Trophoblast cell (in vitro differentiated cells and primary cell): ENCODE measurements around the gene USP21.

Experiments
- DNase-seq, 2 donors: peaks; one replicate each; pipeline ENCODE4 v3.0.0-alpha.2; 2016
- H2AFZ ChIP-seq: 2 replicates; pipeline ENCODE4 v1.6.1; 2013; ENCODE audit warnings: low read length, moderate library complexity, mild to moderate bottlenecking; ENCODE audit not compliant: insufficient read depth, poor library complexity
- H2AK5ac ChIP-seq: 2 replicates; pipeline ENCODE4 v1.6.1; 2013; ENCODE audit warnings: mild to moderate bottlenecking, low read length
- H2BK120ac ChIP-seq: 2 replicates; pipeline ENCODE4 v1.6.1; 2013; ENCODE audit warnings: low read length, mild to moderate bottlenecking, moderate library complexity; ENCODE audit not compliant: insufficient read depth, poor library complexity
- H2BK12ac ChIP-seq: 2 replicates; pipeline ENCODE4 v1.6.1; 2013; ENCODE audit warnings: mild to moderate bottlenecking, low read length, moderate library complexity
- H2BK5ac ChIP-seq: 2 replicates; pipeline ENCODE4 v1.6.1; 2013; ENCODE audit warnings: low read length, low read depth, moderate library complexity, mild to moderate bottlenecking; ENCODE audit not compliant: poor library complexity
- H3K14ac ChIP-seq: 2 replicates; pipeline ENCODE4 v1.6.1; 2013; ENCODE audit warnings: mild to moderate bottlenecking, low read length
- H3K18ac ChIP-seq: 2 replicates; pipeline ENCODE4 v1.6.1; 2013; ENCODE audit warnings: mild to moderate bottlenecking, low read length
- H3K23ac ChIP-seq: 2 replicates; pipeline ENCODE4 v1.6.1; 2013; ENCODE audit warnings: low read length
- H3K27ac ChIP-seq: 2 replicates; pipeline ENCODE4 v1.5.1; 2013; ENCODE audit warnings: low read depth, mild to moderate bottlenecking, inconsistent platforms, low read length, moderate library complexity
- H3K27me3 ChIP-seq: 2 replicates; pipeline ENCODE4 v1.6.1; 2013; ENCODE audit warnings: inconsistent platforms, mild to moderate bottlenecking, low read length, moderate library complexity; ENCODE audit not compliant: insufficient read depth
- H3K36me3 ChIP-seq, 2 experiments: 1 replicate in 1 of 2; 2 replicates in 1 of 2; pipeline ENCODE4 v1.6.1; 2013; ENCODE audit warnings: low read length in 2 of 2, mild to moderate bottlenecking in 2 of 2, moderate library complexity in 1 of 2; ENCODE audit not compliant: insufficient read depth in 2 of 2, control insufficient read depth in 1 of 2
- H3K4ac ChIP-seq: 2 replicates; pipeline ENCODE4 v1.6.1; 2013; ENCODE audit warnings: low read depth, mild to moderate bottlenecking, low read length, moderate library complexity
- H3K4me1 ChIP-seq, 2 experiments: 1 replicate in 1 of 2; 2 replicates in 1 of 2; pipeline ENCODE4 v1.6.1; 2013; ENCODE audit warnings: low read length in 2 of 2, mild to moderate bottlenecking in 2 of 2, moderate library complexity in 1 of 2; ENCODE audit not compliant: insufficient read depth in 2 of 2, control insufficient read depth in 1 of 2
- H3K4me2 ChIP-seq: 2 replicates; pipeline ENCODE4 v1.6.1; 2013; ENCODE audit warnings: inconsistent platforms, mild to moderate bottlenecking, low read length, moderate library complexity
- H3K4me3 ChIP-seq: 2 replicates; pipeline ENCODE4 v1.5.1; 2013; ENCODE audit warnings: mild to moderate bottlenecking, low read depth, low read length, inconsistent platforms
- H3K79me1 ChIP-seq: one replicate; pipeline ENCODE4 v1.6.1; 2013; ENCODE audit warnings: low read length
- H3K79me2 ChIP-seq: 2 replicates; pipeline ENCODE4 v1.6.1; 2013; ENCODE audit warnings: low read length, mild to moderate bottlenecking; ENCODE audit not compliant: control insufficient read depth, insufficient read depth, poor library complexity
- H3K9ac ChIP-seq: 2 replicates; pipeline ENCODE4 v1.6.1; 2013; ENCODE audit warnings: mild to moderate bottlenecking, low read length
- H3K9me3 ChIP-seq: 2 replicates; pipeline ENCODE4 v1.6.1; 2013; ENCODE audit warnings: low read depth, mild to moderate bottlenecking, control low read depth, inconsistent platforms, low read length; ENCODE audit not compliant: insufficient read depth
- H4K12ac ChIP-seq: 2 replicates; pipeline ENCODE4 v1.6.1; 2013; ENCODE audit warnings: low read depth, mild to moderate bottlenecking, low read length, moderate library complexity
- H4K8ac ChIP-seq: 2 replicates; pipeline ENCODE4 v1.6.1; 2013; ENCODE audit warnings: low read depth, mild to moderate bottlenecking, low read length, moderate library complexity
- H4K91ac ChIP-seq: one replicate; pipeline ENCODE4 v1.6.1; 2013; ENCODE audit warnings: low read depth, mild to moderate bottlenecking, low read length, moderate library complexity
- WGBS: extraction: QIAGEN DNeasy Blood & Tissue Kit; methylation state at CpG from one replicate; pipeline ENCODE4 v1.1.7; 2013; ENCODE audit warnings: missing lambda C conversion rate; ENCODE audit not compliant: insufficient read length, insufficient coverage; ENCODE audit errors: extremely low coverage; 5-methylcytosine and 5-hydroxymethylcytosine counted together

The USP21 gene

DNA sequence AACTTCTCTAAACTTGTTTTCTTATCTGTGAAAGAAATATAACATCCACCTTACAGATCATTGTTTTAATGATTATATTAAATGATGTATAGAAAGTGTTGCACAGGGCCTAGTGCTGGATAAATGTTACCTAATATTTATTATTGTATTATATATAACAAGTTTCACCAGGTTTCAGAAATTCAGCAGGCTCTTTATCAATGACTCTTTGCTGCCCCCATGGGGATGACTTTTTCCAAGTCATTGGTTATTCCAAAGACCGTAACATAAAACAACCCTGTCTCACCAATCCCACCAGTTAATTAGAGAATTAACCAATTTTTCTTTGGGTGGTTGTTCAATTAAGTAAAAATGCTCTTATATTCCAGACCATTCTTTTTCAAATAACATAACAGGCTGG, 19.5 kb upstream of the USP21 start:
- H3K4me3 ChIP-seq, result no peak overlapping the region
- H3K27ac ChIP-seq, result no peak overlapping the region
- peaks cover 0 to 4% of the 10 kb centered on the region in 2 experiments for H3K36me3 ChIP-seq
- H3K79me1 ChIP-seq, result no peaks in the 10 kb centered on the region
- H3K4me1 ChIP-seq, result peaks cover 12 to 16% of the 10 kb centered on the region in 2 experiments
- no peak overlapping the region for H4K91ac ChIP-seq
- H4K8ac ChIP-seq, result no peak overlapping the region
- no peaks in the 10 kb centered on the region for H3K27me3 ChIP-seq
- no peak overlapping the region for H2AFZ ChIP-seq
- H2BK5ac ChIP-seq, result no peak overlapping the region
- H4K12ac ChIP-seq, result no peak overlapping the region
- no peaks in the 10 kb centered on the region for H3K9me3 ChIP-seq
- H3K4ac ChIP-seq, result no peak overlapping the region
- H3K4me2 ChIP-seq, result no peak overlapping the region
- no peaks in the 10 kb centered on the region for H3K79me2 ChIP-seq
- WGBS, result no CpG with 5 or more reads among the region's 1 CpG
- H3K14ac ChIP-seq, result no peak overlapping the region
- H2AK5ac ChIP-seq, result no peak overlapping the region
- H2BK12ac ChIP-seq, result no peak overlapping the region
- no peak overlapping the region for H3K18ac ChIP-seq
- H3K9ac ChIP-seq, result no peak overlapping the region
- H2BK120ac ChIP-seq, result no peak overlapping the region
- no peak overlapping the region for H3K23ac ChIP-seq
- peak; percentile 44 to 73 for DNase-seq

GRCh38 chr1:161140755-161141400, 18.4 kb upstream of the USP21 start:
- Histone ChIP-seq H4K12ac (no peak overlapping the region), H2BK5ac (no peak overlapping the region), H2BK12ac (peak overlapping the region; percentile 58), H3K4ac (no peak overlapping the region), H2AK5ac (no peak overlapping the region), H3K4me1 (peaks cover 10 to 16% of the 10 kb centered on the region in 2 experiments), H3K36me3 (peaks cover 0 to 2% of the 10 kb centered on the region in 2 experiments), H2AFZ (no peak overlapping the region), H3K9ac (no peak overlapping the region), H3K9me3 (no peaks in the 10 kb centered on the region), H3K18ac (no peak overlapping the region), H3K27ac (no peak overlapping the region), H4K8ac (no peak overlapping the region), H2BK120ac (no peak overlapping the region), H4K91ac (no peak overlapping the region), H3K4me3 (no peak overlapping the region), H3K23ac (no peak overlapping the region), H3K27me3 (no peaks in the 10 kb centered on the region), H3K4me2 (no peak overlapping the region), H3K79me1 (no peaks in the 10 kb centered on the region), H3K79me2 (no peaks in the 10 kb centered on the region), H3K14ac (no peak overlapping the region)
- no CpG with 5 or more reads among the region's 29 CpGs for WGBS
- DNase-seq, result no peak

GRCh38 chr1:161145832-161146231, 13.5 kb upstream of the USP21 start:
- DNase-seq, result no peak
- no peak overlapping the region for H4K12ac ChIP-seq
- no peak overlapping the region for H3K4ac ChIP-seq
- H4K91ac ChIP-seq, result no peak overlapping the region
- no peak overlapping the region for H3K18ac ChIP-seq
- H3K36me3 ChIP-seq, result peaks cover 0 to 2% of the 10 kb centered on the region in 2 experiments
- H3K14ac ChIP-seq, result no peak overlapping the region
- H3K79me1 ChIP-seq, result no peaks in the 10 kb centered on the region
- H2BK120ac ChIP-seq, result no peak overlapping the region
- H2BK12ac ChIP-seq, result no peak overlapping the region
- no peaks in the 10 kb centered on the region for H3K4me1 ChIP-seq
- H4K8ac ChIP-seq, result no peak overlapping the region
- no peaks in the 10 kb centered on the region for H3K9me3 ChIP-seq
- no peak overlapping the region for H3K4me3 ChIP-seq
- no peaks in the 10 kb centered on the region for H3K79me2 ChIP-seq
- H2AK5ac ChIP-seq, result no peak overlapping the region
- no peak overlapping the region for H3K27ac ChIP-seq
- H2BK5ac ChIP-seq, result no peak overlapping the region
- no peaks in the 10 kb centered on the region for H3K27me3 ChIP-seq
- no peak overlapping the region for H3K9ac ChIP-seq
- H3K23ac ChIP-seq, result no peak overlapping the region
- no CpG with 5 or more reads among the region's 3 CpGs for WGBS
- H3K4me2 ChIP-seq, result no peak overlapping the region
- H2AFZ ChIP-seq, result no peak overlapping the region

DNA sequence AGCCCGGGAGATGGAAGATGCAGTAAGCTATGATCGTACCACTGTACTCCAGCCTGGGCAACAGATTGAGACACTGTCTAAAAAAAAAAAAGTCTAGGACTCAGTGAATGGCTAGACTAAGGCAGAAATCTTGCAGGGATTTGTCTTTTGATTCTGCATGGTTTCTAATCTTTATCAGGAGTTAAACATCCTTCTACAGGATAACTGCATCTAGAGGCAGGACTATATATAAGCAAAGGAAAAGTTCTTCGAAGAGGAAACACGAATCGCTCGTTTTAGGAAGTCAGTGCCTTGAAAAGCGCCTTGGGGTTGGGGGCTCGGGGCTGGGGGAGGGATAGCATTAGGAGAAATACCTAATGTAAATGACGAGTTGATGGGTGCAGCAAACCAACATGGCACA, 6.1 kb upstream of the USP21 start:
- Histone ChIP-seq H3K36me3 (peaks cover 3 to 10% of the 10 kb centered on the region in 2 experiments), H2AFZ (no peak overlapping the region), H3K79me2 (peaks cover 5% of the 10 kb centered on the region), H4K12ac (no peak overlapping the region), H3K4ac (no peak overlapping the region), H3K23ac (no peak overlapping the region), H3K9ac (no peak overlapping the region), H3K14ac (no peak overlapping the region), H2BK12ac (no peak overlapping the region), H4K91ac (no peak overlapping the region), H3K9me3 (no peaks in the 10 kb centered on the region), H3K4me3 (no peak overlapping the region), H3K4me1 (peaks cover 2 to 4% of the 10 kb centered on the region in 2 experiments), H4K8ac (peak overlapping the region; percentile 84), H3K79me1 (peaks cover 6% of the 10 kb centered on the region), H3K27me3 (no peaks in the 10 kb centered on the region), H2AK5ac (no peak overlapping the region), H3K4me2 (peak overlapping the region; percentile 46), H3K18ac (no peak overlapping the region), H2BK5ac (no peak overlapping the region), H3K27ac (no peak overlapping the region), H2BK120ac (no peak overlapping the region)
- DNase-seq, result peak in 1 of 2 donors; percentile 37
- WGBS, result no CpG with 5 or more reads among the region's 9 CpGs
